Esophagus squamous epithelium (tissue), 5 donors: ENCODE results near the gene GATA6. TPM values are rescaled to one million over a fixed set of nuclear protein-coding genes. Genes with fewer than 3 reads are reported as not detected.
A peak's percentile ranks its signal among the peaks of the same experiment; 100 is the strongest.

Source experiments
- DNase-seq: peaks from one replicate; lab custom pipeline; 2025; lab: John Stamatoyannopoulos, UW
- H3K27ac ChIP-seq, 4 donors: fragments of 200-600 bp; sonication (generic); one replicate each; pipeline ENCODE4 v1.5.1; 2016 to 2019; ENCODE audit warnings: mild to moderate bottlenecking in 1 of 4
- H3K27me3 ChIP-seq, 4 donors: fragments of 200-600 bp; sonication (generic); 1 replicate in 3 of 4; 2 replicates in 1 of 4; pipeline versions ENCODE4 v1.5.1 to v1.6.0; 2017 to 2021; ENCODE audit warnings: antibody characterized with exemption in 1 of 4
- H3K36me3 ChIP-seq, 3 donors: fragments of 200-600 bp; sonication (generic); one replicate each; pipeline ENCODE4 v1.5.1; 2016 to 2019
- H3K4me1 ChIP-seq, 3 donors: fragments of 200-600 bp; sonication (generic); one replicate each; pipeline ENCODE4 v1.5.1; 2017 to 2019
- H3K4me3 ChIP-seq, 4 donors: fragments of 200-600 bp; sonication (generic); 1 replicate in 3 of 4; 2 replicates in 1 of 4; pipeline ENCODE4 v1.5.1; 2016 to 2019; ENCODE audit warnings: mild to moderate bottlenecking in 2 of 4, moderate library complexity in 1 of 4
- H3K9me3 ChIP-seq, 3 donors: fragments of 200-600 bp; sonication (generic); one replicate each; pipeline ENCODE4 v1.5.1; 2016 to 2019
- POLR2A ChIP-seq, 4 donors: fragments of 450-650 bp; IDR thresholded peaks; one replicate each; pipeline ENCODE4 v1.6.1; 2017; ENCODE audit warnings: antibody characterized with exemption in 4 of 4, mild to moderate bottlenecking in 4 of 4, moderate library complexity in 3 of 4
- WGBS, 2 donors: methylation state at CpG; one replicate each; pipeline ENCODE4 v1.1.5; 2018; 5-methylcytosine and 5-hydroxymethylcytosine counted together
- intact Hi-C: fragments of 100-400 bp; cut with DNase I; formaldehyde crosslinking; loops from one replicate; pipeline ENCODE4 v1.15.0; 2022
- total RNA-seq, 4 donors: library from RNA; depleted of rRNA; stranded (reverse); fragments of >200 nt; gene quantifications; one replicate each; pipeline ENCODE4 v1.1.0, GENCODE V29; 2016
- TF ChIP-seq, protein P1 (sequence below), 6 experiments: fragments of 450-650 bp in 4 of 6; fragments of 200-600 bp in 2 of 6; sonication (generic) in 2 of 6; IDR thresholded peaks; one replicate each; pipeline ENCODE4 v1.5.1; 2016 to 2019; ENCODE audit warnings: antibody characterized with exemption in 6 of 6, mild to moderate bottlenecking in 4 of 6, moderate library complexity in 4 of 6
- donor health status: DM: yes; HTN: yes; CAD: no.

The GATA6 gene
- total RNA-seq, 4 donors from 2014 or later, result 0.08 to 2.2 (median 1.2) TPM

DNA sequence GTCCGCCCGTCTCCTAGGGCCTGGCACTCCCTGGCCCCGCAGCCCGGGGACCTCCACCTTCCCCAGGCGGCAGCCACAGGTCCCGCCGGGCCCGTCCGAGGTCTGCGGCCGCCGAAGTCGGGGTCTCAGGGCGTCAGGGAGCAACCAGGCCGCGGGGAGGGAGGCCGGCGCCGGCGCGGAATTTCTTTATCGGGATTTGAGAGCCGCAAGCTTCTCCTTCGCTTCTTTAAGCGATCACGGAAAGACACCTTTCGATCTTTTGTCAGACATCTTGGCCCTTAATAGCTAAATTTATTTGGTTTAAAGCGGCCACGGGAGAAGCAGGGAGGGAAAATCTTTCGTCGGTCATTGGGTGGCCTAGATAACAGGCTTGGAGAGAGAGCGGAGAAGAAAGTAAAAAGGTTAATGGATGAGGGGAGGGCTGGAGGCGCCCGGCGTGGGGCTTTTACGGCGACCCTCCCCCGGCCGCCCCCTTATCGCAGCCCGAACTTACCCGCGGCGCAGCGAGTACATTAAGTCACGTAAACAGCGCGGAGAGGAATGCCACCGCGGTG, 4.3 kb upstream of the GATA6 start:
- WGBS, 2 donors, result 28 to 41% methylated on average over 13 to 25 of the region's 50 CpGs
- DNase-seq, result no peak
- H3K36me3 ChIP-seq, result no peaks in the 10 kb centered on the region
- H3K27me3 ChIP-seq, result peaks cover 36 to 100% (median 54%) of the 10 kb centered on the region in 4 donors
- H3K9me3 ChIP-seq, result no peaks in the 10 kb centered on the region
- H3K4me3 ChIP-seq, result peak overlapping the region in 1 of 4 donors; percentile 22
- no peak for TF ChIP-seq POLR2A (IDR thresholded peaks at IDR 0.05)
- TF ChIP-seq, protein P1, sequence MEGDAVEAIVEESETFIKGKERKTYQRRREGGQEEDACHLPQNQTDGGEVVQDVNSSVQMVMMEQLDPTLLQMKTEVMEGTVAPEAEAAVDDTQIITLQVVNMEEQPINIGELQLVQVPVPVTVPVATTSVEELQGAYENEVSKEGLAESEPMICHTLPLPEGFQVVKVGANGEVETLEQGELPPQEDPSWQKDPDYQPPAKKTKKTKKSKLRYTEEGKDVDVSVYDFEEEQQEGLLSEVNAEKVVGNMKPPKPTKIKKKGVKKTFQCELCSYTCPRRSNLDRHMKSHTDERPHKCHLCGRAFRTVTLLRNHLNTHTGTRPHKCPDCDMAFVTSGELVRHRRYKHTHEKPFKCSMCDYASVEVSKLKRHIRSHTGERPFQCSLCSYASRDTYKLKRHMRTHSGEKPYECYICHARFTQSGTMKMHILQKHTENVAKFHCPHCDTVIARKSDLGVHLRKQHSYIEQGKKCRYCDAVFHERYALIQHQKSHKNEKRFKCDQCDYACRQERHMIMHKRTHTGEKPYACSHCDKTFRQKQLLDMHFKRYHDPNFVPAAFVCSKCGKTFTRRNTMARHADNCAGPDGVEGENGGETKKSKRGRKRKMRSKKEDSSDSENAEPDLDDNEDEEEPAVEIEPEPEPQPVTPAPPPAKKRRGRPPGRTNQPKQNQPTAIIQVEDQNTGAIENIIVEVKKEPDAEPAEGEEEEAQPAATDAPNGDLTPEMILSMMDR (IDR thresholded peaks at IDR 0.05), result no peak
- H3K27ac ChIP-seq, result no peak overlapping the region
- intact Hi-C loops, result no loop called here
- peaks cover 15 to 51% (median 16%) of the 10 kb centered on the region in 3 donors for H3K4me1 ChIP-seq

DNA sequence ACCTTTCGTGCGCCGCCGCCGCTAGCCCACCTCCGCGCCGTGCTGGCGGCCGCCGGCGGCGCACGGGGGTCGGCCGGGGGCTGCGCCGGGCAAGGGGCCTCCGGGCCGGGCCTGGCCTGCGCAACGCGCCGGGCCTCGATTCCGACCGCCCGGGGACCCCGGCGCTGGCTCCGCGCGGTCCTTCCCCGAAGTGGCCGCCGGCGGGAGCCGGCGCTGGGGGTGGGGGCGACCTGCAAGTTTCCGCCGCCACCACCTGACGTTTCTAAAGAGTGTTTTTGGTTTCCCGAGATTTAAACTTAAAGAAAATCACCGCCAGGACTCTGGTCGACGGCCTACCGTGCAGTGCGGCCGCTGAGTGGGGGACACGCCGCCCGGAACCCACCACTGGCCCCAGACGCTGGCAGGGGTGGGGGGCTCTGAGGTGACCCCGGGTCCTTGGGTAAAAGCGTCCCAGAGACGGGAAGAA, 3.8 kb upstream of the GATA6 start:
- no peak overlapping the region for H3K27ac ChIP-seq
- no peaks in the 10 kb centered on the region for H3K36me3 ChIP-seq
- intact Hi-C loops, result no loop called here
- H3K4me1 ChIP-seq, result peaks cover 15 to 56% (median 16%) of the 10 kb centered on the region in 3 donors
- peaks cover 36 to 100% (median 55%) of the 10 kb centered on the region in 4 donors for H3K27me3 ChIP-seq
- WGBS, 2 donors, result 0 to 10% methylated on average over 3 to 18 of the region's 57 CpGs
- TF ChIP-seq POLR2A (IDR thresholded peaks at IDR 0.05), result no peak
- TF ChIP-seq, protein P1 (IDR thresholded peaks at IDR 0.05), result no peak
- DNase-seq, result no peak
- H3K4me3 ChIP-seq, result no peak overlapping the region
- H3K9me3 ChIP-seq, result no peaks in the 10 kb centered on the region

DNA sequence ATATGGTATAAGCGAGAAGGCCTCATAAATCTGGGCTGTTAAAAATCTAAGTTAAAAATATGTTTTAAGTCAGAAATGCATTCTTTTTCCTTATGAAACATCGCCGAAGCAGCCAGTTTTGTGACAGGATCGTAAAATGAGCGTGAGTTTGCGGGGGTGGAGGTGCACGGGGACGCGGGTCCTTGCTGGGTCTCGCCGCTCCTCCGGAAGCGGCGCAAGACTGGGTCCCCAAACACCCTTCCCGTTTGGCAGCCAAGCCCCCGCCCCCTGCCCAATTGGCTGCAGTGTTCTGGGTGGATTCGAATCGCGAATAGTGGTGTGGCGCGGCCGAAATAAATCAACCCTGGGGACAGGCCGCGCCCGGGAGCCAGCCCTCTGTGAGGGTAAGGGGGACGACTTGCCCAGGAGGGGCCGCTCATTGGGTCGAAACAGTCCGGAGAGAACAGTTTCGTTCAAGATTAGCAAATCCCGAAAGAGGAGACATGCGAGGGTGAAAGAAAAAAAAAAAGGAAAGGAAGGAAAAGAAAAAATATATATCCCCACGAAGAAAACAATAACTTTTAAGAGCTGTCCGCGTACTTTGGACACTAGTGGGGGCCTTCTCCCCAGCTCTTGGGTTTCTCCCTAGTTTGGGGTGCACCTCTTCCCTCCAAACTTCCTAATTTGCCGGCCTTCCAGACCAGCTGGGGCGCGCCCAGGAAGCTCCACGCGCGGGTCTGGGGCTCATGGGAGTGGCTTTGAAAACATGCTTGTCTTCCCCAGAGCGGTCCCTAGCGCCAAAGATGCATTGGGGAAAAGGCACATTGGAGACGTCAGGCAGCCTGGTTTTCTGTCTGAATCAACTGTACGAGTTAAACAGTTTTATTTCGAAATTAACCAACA, 3.1 kb upstream of the GATA6 start:
- TF ChIP-seq, protein P1 (IDR thresholded peaks at IDR 0.05), result no peak
- TF ChIP-seq POLR2A (IDR thresholded peaks at IDR 0.05), result no peak
- H3K27ac ChIP-seq, result no peak overlapping the region
- H3K27me3 ChIP-seq, result peaks cover 36 to 100% (median 60%) of the 10 kb centered on the region in 4 donors
- intact Hi-C loops, result no loop called here
- DNase-seq, result no peak
- H3K36me3 ChIP-seq, result no peaks in the 10 kb centered on the region
- H3K4me1 ChIP-seq, result peaks cover 19 to 63% (median 19%) of the 10 kb centered on the region in 3 donors
- H3K9me3 ChIP-seq, result no peaks in the 10 kb centered on the region
- H3K4me3 ChIP-seq, result no peak overlapping the region
- 19 to 24% methylated on average over 27 to 33 of the region's 46 CpGs for WGBS, 2 donors

DNA sequence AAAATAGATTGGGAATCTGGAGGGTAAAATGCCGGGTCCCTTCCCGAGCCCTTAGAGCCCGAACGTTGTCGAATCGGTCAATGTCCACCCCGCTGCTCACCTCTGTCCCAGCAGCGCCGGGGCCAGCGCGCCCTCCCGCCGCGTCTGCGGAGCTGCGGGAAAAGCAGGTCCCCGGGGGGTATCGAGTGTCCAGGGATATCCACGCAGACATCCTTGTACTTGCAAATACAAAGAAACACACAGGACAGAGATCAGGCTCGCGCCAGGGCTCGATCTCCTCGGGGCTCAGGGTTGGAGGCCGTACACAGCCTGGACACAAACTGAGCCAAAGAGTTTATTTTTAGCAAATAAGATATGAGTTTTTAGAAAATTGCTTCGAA, 2.3 kb upstream of the GATA6 start:
- intact Hi-C loops, result no loop called here
- WGBS, 2 donors, result 23 to 40% methylated on average over 14 to 25 of the region's 25 CpGs
- no peak for DNase-seq
- Histone ChIP-seq H3K36me3 (no peaks in the 10 kb centered on the region), H3K27me3 (peaks cover 36 to 100% (median 63%) of the 10 kb centered on the region in 4 donors), H3K9me3 (no peaks in the 10 kb centered on the region), H3K4me1 (peaks cover 20 to 71% (median 22%) of the 10 kb centered on the region in 3 donors), H3K27ac (no peak overlapping the region), H3K4me3 (no peak overlapping the region)
- no peak for TF ChIP-seq POLR2A (IDR thresholded peaks at IDR 0.05)
- TF ChIP-seq, protein P1 (IDR thresholded peaks at IDR 0.05), result no peak
